PC-9 (cell line): ENCODE results near the gene MANF. TPM values are rescaled to one million over a fixed set of nuclear protein-coding genes. Genes with fewer than 3 reads are reported as not detected.

Source experiments
- BruUV-seq: library from RNA; stranded (reverse); fragments of 400-500 nt; replicated peaks from 2 replicates; lab custom pipeline; 2021; lab: Mats Ljungman, UMichigan
- CTCF ChIA-PET: fragments of 300-600 bp; sonication (Branson Sonifier 250); formaldehyde crosslinking; loops from one replicate; lab custom pipeline; 2022; ENCODE audit warnings: antibody characterized with exemption; lab: Charles Lee
- POLR2A ChIA-PET: fragments of 300-600 bp; sonication (Branson Sonifier 250); formaldehyde crosslinking; loops from one replicate; lab custom pipeline; 2022; ENCODE audit warnings: antibody characterized with exemption; ENCODE audit not compliant: unreplicated experiment; lab: Charles Lee
- DNase-seq, 2 experiments: peaks; one replicate each; pipeline versions ENCODE4 v3.0.0 to v3.0.0-alpha.2; 2015 to 2022; ENCODE audit warnings: mixed read lengths in 1 of 2
- H2AFZ ChIP-seq: fragments of 200-600 bp; sonication (generic); 2 replicates; pipeline ENCODE4 v1.8.1; 2017; ENCODE audit warnings: antibody characterized with exemption
- H3F3A ChIP-seq: fragments of 200-600 bp; sonication (generic); 2 replicates; pipeline ENCODE4 v1.8.1; 2017; ENCODE audit warnings: antibody characterized with exemption, mild to moderate bottlenecking, low read depth; ENCODE audit not compliant: insufficient read depth
- H3K27ac ChIP-seq: fragments of 200-600 bp; sonication (generic); 2 replicates; pipeline ENCODE4 v1.6.1; 2016; ENCODE audit warnings: mixed run types
- H3K27me3 ChIP-seq: fragments of 200-600 bp; sonication (generic); 2 replicates; pipeline ENCODE4 v1.6.1; 2016; ENCODE audit warnings: low read depth, mixed run types; ENCODE audit not compliant: insufficient read depth
- H3K36me3 ChIP-seq: fragments of 200-600 bp; sonication (generic); 2 replicates; pipeline ENCODE4 v1.6.1; 2016; ENCODE audit warnings: low read depth, mixed run types
- H3K4me1 ChIP-seq: fragments of 200-600 bp; sonication (generic); replicated peaks from 2 replicates; pipeline ENCODE4 v1.6.1; 2016; ENCODE audit warnings: mixed run types; ENCODE audit not compliant: insufficient read depth
- H3K4me2 ChIP-seq: fragments of 200-600 bp; sonication (generic); 2 replicates; pipeline ENCODE4 v1.6.1; 2017; ENCODE audit warnings: mixed run types
- H3K4me3 ChIP-seq: fragments of 200-600 bp; sonication (generic); 2 replicates; pipeline ENCODE4 v1.6.1; 2016; ENCODE audit warnings: mixed run types
- H3K79me2 ChIP-seq: fragments of 200-600 bp; sonication (generic); 2 replicates; pipeline ENCODE4 v1.6.1; 2017; ENCODE audit warnings: low read depth, mixed run types
- H3K9me2 ChIP-seq: fragments of 200-600 bp; sonication (generic); 2 replicates; pipeline ENCODE4 v1.8.1; 2017; ENCODE audit warnings: mild to moderate bottlenecking; ENCODE audit not compliant: insufficient read depth
- H3K9me3 ChIP-seq: fragments of 200-600 bp; sonication (generic); 2 replicates; pipeline ENCODE4 v1.8.1; 2016; ENCODE audit warnings: low read depth; ENCODE audit not compliant: insufficient read depth
- H4K20me1 ChIP-seq: fragments of 200-600 bp; sonication (generic); 2 replicates; pipeline ENCODE4 v1.8.1; 2017; ENCODE audit not compliant: insufficient read depth
- EZH2 ChIP-seq: fragments of 200-600 bp; sonication (generic); IDR thresholded peaks from 2 replicates; pipeline ENCODE4 v1.8.0; 2017; ENCODE audit warnings: antibody characterized with exemption, low read depth
- intact Hi-C: fragments of 100-400 bp; cut with micrococcal nuclease; formaldehyde crosslinking; loops from one replicate; pipeline ENCODE4 v1.10.0; 2022; ENCODE audit not compliant: unreplicated experiment
- total RNA-seq: library from RNA; stranded (reverse); gene quantifications from 2 replicates; pipeline ENCODE4 v1.2.3, GENCODE V29; 2021
- TF ChIP-seq, protein P1 (sequence below): fragments of 200-600 bp; sonication (generic); conservative IDR thresholded peaks from 2 replicates; pipeline ENCODE4 v1.6.1; 2017; ENCODE audit warnings: mixed run types, antibody characterized with exemption, mild to moderate bottlenecking, moderate library complexity

The MANF gene
- total RNA-seq, 1 experiment from 2014 or later, result 79.1 TPM

GRCh38 chr3:51396401-51396800 lies 11.3 kb downstream of the MANF start:
- Histone ChIP-seq H4K20me1 (peaks cover 23% of the 10 kb centered on the region), H3F3A (peaks cover 34% of the 10 kb centered on the region), H3K4me3 (no peak overlapping the region), H3K27ac (no peak overlapping the region), H3K27me3 (no peaks in the 10 kb centered on the region), H3K4me1 (peaks cover 9% of the 10 kb centered on the region), H3K36me3 (peaks cover 21% of the 10 kb centered on the region), H3K9me3 (no peaks in the 10 kb centered on the region), H2AFZ (no peak overlapping the region), H3K4me2 (no peak overlapping the region), H3K9me2 (no peaks in the 10 kb centered on the region), H3K79me2 (peaks cover 36% of the 10 kb centered on the region)
- POLR2A ChIA-PET, result interaction anchor here (0.6 kb wide), 1 partner anchor 142 kb away, joined by 3 read pairs; no protein-coding TSS in a partner anchor
- no peak for TF ChIP-seq EZH2
- TF ChIP-seq, protein P1, sequence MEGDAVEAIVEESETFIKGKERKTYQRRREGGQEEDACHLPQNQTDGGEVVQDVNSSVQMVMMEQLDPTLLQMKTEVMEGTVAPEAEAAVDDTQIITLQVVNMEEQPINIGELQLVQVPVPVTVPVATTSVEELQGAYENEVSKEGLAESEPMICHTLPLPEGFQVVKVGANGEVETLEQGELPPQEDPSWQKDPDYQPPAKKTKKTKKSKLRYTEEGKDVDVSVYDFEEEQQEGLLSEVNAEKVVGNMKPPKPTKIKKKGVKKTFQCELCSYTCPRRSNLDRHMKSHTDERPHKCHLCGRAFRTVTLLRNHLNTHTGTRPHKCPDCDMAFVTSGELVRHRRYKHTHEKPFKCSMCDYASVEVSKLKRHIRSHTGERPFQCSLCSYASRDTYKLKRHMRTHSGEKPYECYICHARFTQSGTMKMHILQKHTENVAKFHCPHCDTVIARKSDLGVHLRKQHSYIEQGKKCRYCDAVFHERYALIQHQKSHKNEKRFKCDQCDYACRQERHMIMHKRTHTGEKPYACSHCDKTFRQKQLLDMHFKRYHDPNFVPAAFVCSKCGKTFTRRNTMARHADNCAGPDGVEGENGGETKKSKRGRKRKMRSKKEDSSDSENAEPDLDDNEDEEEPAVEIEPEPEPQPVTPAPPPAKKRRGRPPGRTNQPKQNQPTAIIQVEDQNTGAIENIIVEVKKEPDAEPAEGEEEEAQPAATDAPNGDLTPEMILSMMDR, result no peak
- no peak for DNase-seq
- CTCF ChIA-PET, result no interaction called here
- BruUV-seq, result no TSS peak
- intact Hi-C loops, result no loop called here

- no peak for DNase-seq
- no peak overlapping the region for H3K4me3 ChIP-seq
- peaks cover 6% of the 10 kb centered on the region for H3K4me1 ChIP-seq
- H2AFZ ChIP-seq, result no peak overlapping the region
- TF ChIP-seq, protein P1, result no peak
- no peak for TF ChIP-seq EZH2
- POLR2A ChIA-PET, result no interaction called here
- H3K27me3 ChIP-seq, result no peaks in the 10 kb centered on the region
- CTCF ChIA-PET, result no interaction called here
- H3K36me3 ChIP-seq, result peaks cover 18% of the 10 kb centered on the region
- no peaks in the 10 kb centered on the region for H3K9me3 ChIP-seq
- H3K27ac ChIP-seq, result no peak overlapping the region
- no peak overlapping the region for H3K4me2 ChIP-seq
- H4K20me1 ChIP-seq, result peaks cover 23% of the 10 kb centered on the region
- H3F3A ChIP-seq, result peaks cover 34% of the 10 kb centered on the region
- no TSS peak for BruUV-seq
- intact Hi-C loops, result no loop called here
- peaks cover 27% of the 10 kb centered on the region for H3K79me2 ChIP-seq
- H3K9me2 ChIP-seq, result no peaks in the 10 kb centered on the region
Measured at GRCh38 chr3:51397392-51397791, 12.3 kb downstream of the MANF start.

DNA sequence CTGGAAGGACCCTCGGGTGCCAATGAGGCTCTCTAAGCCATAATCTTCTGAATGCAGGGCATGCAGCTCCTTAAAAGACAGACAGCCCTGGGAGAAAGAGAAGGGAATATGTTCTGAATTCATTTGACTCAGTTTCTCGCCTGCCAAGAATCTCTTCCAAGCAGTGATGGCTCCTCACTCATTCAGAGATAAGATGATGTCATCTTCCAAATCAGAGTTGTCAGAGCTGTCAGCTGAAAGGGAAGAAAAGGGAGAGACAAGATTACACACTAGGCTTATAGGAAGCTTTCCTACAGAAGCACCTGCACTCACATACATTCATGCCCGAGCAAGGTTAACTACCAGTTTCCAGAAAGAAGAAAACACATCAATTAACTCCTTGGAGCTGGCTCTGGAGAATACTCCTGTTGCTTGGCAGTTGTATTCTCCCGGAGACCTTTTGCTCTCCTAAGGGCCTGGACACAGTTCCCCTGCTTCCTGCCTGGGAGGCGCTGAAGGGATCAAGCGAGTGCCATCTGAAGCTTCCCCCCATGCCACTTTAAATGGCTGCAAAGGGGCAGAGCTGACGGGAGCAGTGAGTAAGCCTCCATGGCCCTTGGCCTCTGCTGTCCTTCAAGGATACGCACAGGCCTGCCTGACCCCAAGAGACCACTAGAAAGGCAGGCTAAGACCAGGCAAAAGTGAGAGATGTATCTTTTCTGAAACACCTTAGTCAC lies 13.7 kb downstream of the MANF start:
- no peak for DNase-seq
- H3K4me2 ChIP-seq, result no peak overlapping the region
- H3K9me3 ChIP-seq, result no peaks in the 10 kb centered on the region
- H3K27ac ChIP-seq, result no peak overlapping the region
- no peaks in the 10 kb centered on the region for H3K27me3 ChIP-seq
- H3K4me3 ChIP-seq, result no peak overlapping the region
- H3K36me3 ChIP-seq, result peaks cover 6% of the 10 kb centered on the region; the same call in 1 of the 2 replicates
- no TSS peak for BruUV-seq
- CTCF ChIA-PET, result no interaction called here
- TF ChIP-seq, protein P1, result no peak
- no peak for TF ChIP-seq EZH2
- no peaks in the 10 kb centered on the region for H3K9me2 ChIP-seq
- no peak overlapping the region for H2AFZ ChIP-seq
- POLR2A ChIA-PET, result interaction anchor here (0.6 kb wide), 2 partner anchors 14 to 403 kb away, joined by 5 read pairs; partner anchors contain the start of gene MANF
- no peaks in the 10 kb centered on the region for H3K4me1 ChIP-seq
- intact Hi-C loops, result no loop called here
- H3K79me2 ChIP-seq, result peaks cover 14% of the 10 kb centered on the region
- H3F3A ChIP-seq, result peaks cover 33% of the 10 kb centered on the region
- peaks cover 21% of the 10 kb centered on the region for H4K20me1 ChIP-seq
